GM12878 (cell line): Measurements from ENCODE around the gene CCDC88C. TPM values are rescaled to one million over a fixed set of nuclear protein-coding genes. Genes with fewer than 3 reads are reported as not detected.

Source experiments
- CHD1 ChIP-seq: IDR thresholded peaks from 2 replicates; pipeline ENCODE4 v1.6.1; 2012; ENCODE audit warnings: low read depth, low read length, improper control_type of control experiment
- EED ChIP-seq: sonication (generic); IDR thresholded peaks from 2 replicates; pipeline ENCODE4 v1.6.1; 2016; ENCODE audit warnings: antibody characterized with exemption, low read depth
- ELK1 ChIP-seq: IDR thresholded peaks from 2 replicates; pipeline ENCODE4 v1.6.1; 2012; ENCODE audit warnings: low read depth, low read length, improper control_type of control experiment
- EP300 ChIP-seq, 2 experiments: fragments of 150-350 bp in 1 of 2; IDR thresholded peaks; 2 replicates each; pipeline ENCODE4 v1.6.1; 2011 to 2012; ENCODE audit warnings: low read depth in 2 of 2, low read length in 2 of 2, borderline replicate concordance in 1 of 2, improper control_type of control experiment in 1 of 2, inconsistent platforms in 1 of 2; ENCODE audit not compliant: control insufficient read depth in 1 of 2
- FOXK2 ChIP-seq: fragments of 450-650 bp; IDR thresholded peaks from 2 replicates; pipeline ENCODE4 v1.6.1; 2017; ENCODE audit warnings: mild to moderate bottlenecking, moderate library complexity
- FOXM1 ChIP-seq: IDR thresholded peaks from 2 replicates; pipeline ENCODE4 v1.6.1; 2012; ENCODE audit warnings: low read depth, mild to moderate bottlenecking, inconsistent platforms, low read length, moderate library complexity
- HDAC2 ChIP-seq: fragments of 200-600 bp; sonication (generic); IDR thresholded peaks from 2 replicates; pipeline ENCODE4 v1.6.1; 2017
- IRF5 ChIP-seq: fragments of 450-650 bp; IDR thresholded peaks from 2 replicates; pipeline ENCODE4 v1.6.1; 2017; ENCODE audit warnings: borderline replicate concordance
- KAT2A ChIP-seq: conservative IDR thresholded peaks from 2 replicates; pipeline ENCODE4 v1.6.1; 2011; ENCODE audit warnings: low read depth, low read length; ENCODE audit not compliant: control insufficient read depth
- MEF2A ChIP-seq: IDR thresholded peaks from 2 replicates; pipeline ENCODE4 v1.6.1; 2011; ENCODE audit warnings: low read depth, mild to moderate bottlenecking, low read length, moderate library complexity; ENCODE audit not compliant: insufficient read depth
- NFIC ChIP-seq: IDR thresholded peaks from 2 replicates; pipeline ENCODE4 v1.6.1; 2012; ENCODE audit warnings: low read depth, mild to moderate bottlenecking, inconsistent platforms, low read length, moderate library complexity
- NR2C2 ChIP-seq: IDR thresholded peaks from 2 replicates; pipeline ENCODE4 v1.6.1; 2011; ENCODE audit warnings: borderline replicate concordance, low read depth; ENCODE audit not compliant: control insufficient read depth, insufficient read length
- POLR2A ChIP-seq: IDR thresholded peaks from 2 replicates; pipeline ENCODE4 v1.6.1; 2011; ENCODE audit warnings: low read depth, mild to moderate bottlenecking, low read length
- POLR2AphosphoS2 ChIP-seq: IDR thresholded peaks from 2 replicates; pipeline ENCODE4 v1.6.1; 2011; ENCODE audit warnings: low read depth, mild to moderate bottlenecking, low read length, improper control_type of control experiment, moderate library complexity
- POU2F2 ChIP-seq: IDR thresholded peaks from 3 replicates; pipeline ENCODE4 v1.6.1; 2011; ENCODE audit warnings: low read depth, mild to moderate bottlenecking, low read length, borderline replicate concordance
- RAD51 ChIP-seq: fragments of 450-650 bp; IDR thresholded peaks from 2 replicates; pipeline ENCODE4 v1.6.1; 2016; ENCODE audit warnings: moderate library complexity, mild to moderate bottlenecking, inconsistent platforms
- SUPT20H ChIP-seq: IDR thresholded peaks from 2 replicates; pipeline ENCODE4 v1.6.1; 2011; ENCODE audit warnings: low read depth, mild to moderate bottlenecking, low read length, moderate library complexity, borderline replicate concordance; ENCODE audit not compliant: control insufficient read depth
- polyA plus RNA-seq, 11 experiments: library from polyadenylated mRNA; depleted of rRNA in 4 of 11; unstranded in 6 of 11; stranded (reverse) in 5 of 11; fragments of >200 nt; fragmentation: Nextera tagmentation in 4 of 11; fragmentation: Illumina TruSeq in 1 of 11; extraction: Ambion mirVana in 4 of 11; extraction: Trizol in 1 of 11; gene quantifications; 1 replicate in 1 of 11; 2 replicates in 10 of 11; pipeline versions ENCODE4 v1.2.1 to v1.2.3, GENCODE V29; 2011 to 2016; ENCODE audit warnings: inconsistent platforms in 2 of 11, missing spikeins in 2 of 11, low read depth in 1 of 11
- total RNA-seq, 4 experiments: library from RNA; depleted of rRNA in 3 of 4; stranded (reverse); fragments of >200 nt in 3 of 4; fragmentation: Illumina TruSeq in 1 of 4; extraction: Trizol in 1 of 4; gene quantifications; 2 replicates each; pipeline versions ENCODE4 v1.2.1 to v1.2.3, GENCODE V29; 2013 to 2021
- TF ChIP-seq, protein P1 (sequence below): fragments of 450-650 bp; IDR thresholded peaks from 2 replicates; pipeline ENCODE4 v1.6.1; 2017; ENCODE audit warnings: mild to moderate bottlenecking
- TF ChIP-seq, protein P2 (sequence below): IDR thresholded peaks from 2 replicates; pipeline ENCODE4 v1.6.1; 2011; ENCODE audit warnings: low read depth, mild to moderate bottlenecking, low read length, moderate library complexity, borderline replicate concordance; ENCODE audit errors: extremely low read depth
- TF ChIP-seq, protein P3 (sequence below): fragments of 450-650 bp; IDR thresholded peaks from 2 replicates; pipeline ENCODE4 v1.6.1; 2018; ENCODE audit warnings: borderline replicate concordance, mild to moderate bottlenecking; ENCODE audit not compliant: partially characterized antibody

The CCDC88C gene
- total and polyA plus RNA-seq, 10 of the 15 experiments (the other 5 are each of a cell fraction or from before 2014, with no cell fraction given) = 4.0 to 79.6 (median 36.6) TPM

DNA sequence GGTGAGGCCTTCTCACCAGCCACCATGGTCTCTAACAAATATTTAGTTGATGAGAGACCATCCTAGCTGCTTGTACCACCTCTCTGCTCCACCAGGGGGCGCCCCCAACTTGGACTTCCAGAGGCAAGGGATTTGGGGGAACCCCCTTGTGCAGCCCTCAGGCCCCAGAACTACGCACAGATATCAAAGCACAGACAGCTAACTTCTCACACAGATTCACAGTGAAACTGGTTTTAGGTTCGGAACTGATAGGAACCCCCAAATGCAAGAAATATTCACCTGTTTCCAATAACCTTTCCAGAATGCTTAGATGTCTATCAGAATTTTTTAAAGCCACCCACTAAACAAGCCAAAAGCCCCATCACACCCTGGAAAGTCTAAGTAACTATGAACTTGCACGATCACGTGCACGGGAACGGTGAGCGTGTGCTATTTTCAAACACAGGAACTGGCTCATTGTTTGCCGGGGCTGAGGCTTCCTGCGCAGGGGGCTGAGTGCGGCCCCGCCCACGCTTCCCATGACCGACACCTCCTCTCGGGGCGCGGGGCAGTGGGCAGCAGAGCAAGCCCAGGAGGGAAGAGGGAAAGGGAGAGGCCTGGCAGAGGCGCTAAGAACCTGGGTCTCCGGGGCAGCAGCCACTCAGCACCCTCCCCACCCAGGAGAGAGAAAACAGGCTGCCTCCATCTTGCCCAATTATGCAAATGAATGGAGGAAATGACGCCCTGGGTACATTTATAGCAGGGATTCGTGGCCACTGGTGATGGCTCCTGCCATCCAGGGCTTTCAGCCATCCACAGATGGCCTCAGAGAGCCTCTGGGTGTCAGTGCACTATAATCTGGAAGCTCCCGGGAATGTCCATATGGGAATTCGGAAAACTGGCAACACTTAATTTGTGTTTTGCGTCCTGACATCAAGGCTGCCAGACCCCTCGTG, 93.7 kb downstream of the CCDC88C start (continued):
- TF ChIP-seq IRF5 = no peak
- TF ChIP-seq, protein P1, sequence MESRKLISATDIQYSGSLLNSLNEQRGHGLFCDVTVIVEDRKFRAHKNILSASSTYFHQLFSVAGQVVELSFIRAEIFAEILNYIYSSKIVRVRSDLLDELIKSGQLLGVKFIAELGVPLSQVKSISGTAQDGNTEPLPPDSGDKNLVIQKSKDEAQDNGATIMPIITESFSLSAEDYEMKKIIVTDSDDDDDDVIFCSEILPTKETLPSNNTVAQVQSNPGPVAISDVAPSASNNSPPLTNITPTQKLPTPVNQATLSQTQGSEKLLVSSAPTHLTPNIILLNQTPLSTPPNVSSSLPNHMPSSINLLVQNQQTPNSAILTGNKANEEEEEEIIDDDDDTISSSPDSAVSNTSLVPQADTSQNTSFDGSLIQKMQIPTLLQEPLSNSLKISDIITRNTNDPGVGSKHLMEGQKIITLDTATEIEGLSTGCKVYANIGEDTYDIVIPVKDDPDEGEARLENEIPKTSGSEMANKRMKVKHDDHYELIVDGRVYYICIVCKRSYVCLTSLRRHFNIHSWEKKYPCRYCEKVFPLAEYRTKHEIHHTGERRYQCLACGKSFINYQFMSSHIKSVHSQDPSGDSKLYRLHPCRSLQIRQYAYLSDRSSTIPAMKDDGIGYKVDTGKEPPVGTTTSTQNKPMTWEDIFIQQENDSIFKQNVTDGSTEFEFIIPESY = no peak
- TF ChIP-seq POU2F2 = peak; percentile 99
- TF ChIP-seq NR2C2 = no peak
- TF ChIP-seq POLR2AphosphoS2 = no peak
- TF ChIP-seq FOXK2 = no peak
- TF ChIP-seq NFIC = peak; percentile 75
- TF ChIP-seq, protein P2, sequence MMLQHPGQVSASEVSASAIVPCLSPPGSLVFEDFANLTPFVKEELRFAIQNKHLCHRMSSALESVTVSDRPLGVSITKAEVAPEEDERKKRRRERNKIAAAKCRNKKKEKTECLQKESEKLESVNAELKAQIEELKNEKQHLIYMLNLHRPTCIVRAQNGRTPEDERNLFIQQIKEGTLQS = no peak; the same call in 1 of the 2 replicates
- TF ChIP-seq HDAC2 = no peak
- TF ChIP-seq POLR2A = peak; percentile 66
- peak; percentile 29 to 30; a peak in 2 of 4 replicates for TF ChIP-seq EP300 (IDR thresholded peaks at IDR 0.05; ENCODE audit: borderline replicate concordance in 1 of 2, control insufficient read depth in 1 of 2, low read depth in 2 of 2, low read length in 2 of 2)
- peak; percentile 79 for TF ChIP-seq FOXM1
- TF ChIP-seq KAT2A = no peak
- TF ChIP-seq CHD1 = no peak
- peak; percentile 77 for TF ChIP-seq EED
- no peak for TF ChIP-seq SUPT20H
- 0 out of 2 replicates have a peak, but pooled peaks have one; percentile 29 for TF ChIP-seq ELK1
- TF ChIP-seq, protein P3, sequence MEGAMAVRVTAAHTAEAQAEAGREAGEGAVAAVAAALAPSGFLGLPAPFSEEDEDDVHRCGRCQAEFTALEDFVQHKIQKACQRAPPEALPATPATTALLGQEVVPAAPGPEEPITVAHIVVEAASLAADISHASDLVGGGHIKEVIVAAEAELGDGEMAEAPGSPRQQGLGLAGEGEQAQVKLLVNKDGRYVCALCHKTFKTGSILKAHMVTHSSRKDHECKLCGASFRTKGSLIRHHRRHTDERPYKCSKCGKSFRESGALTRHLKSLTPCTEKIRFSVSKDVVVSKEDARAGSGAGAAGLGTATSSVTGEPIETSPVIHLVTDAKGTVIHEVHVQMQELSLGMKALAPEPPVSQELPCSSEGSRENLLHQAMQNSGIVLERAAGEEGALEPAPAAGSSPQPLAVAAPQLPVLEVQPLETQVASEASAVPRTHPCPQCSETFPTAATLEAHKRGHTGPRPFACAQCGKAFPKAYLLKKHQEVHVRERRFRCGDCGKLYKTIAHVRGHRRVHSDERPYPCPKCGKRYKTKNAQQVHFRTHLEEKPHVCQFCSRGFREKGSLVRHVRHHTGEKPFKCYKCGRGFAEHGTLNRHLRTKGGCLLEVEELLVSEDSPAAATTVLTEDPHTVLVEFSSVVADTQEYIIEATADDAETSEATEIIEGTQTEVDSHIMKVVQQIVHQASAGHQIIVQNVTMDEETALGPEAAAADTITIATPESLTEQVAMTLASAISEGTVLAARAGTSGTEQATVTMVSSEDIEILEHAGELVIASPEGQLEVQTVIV = no peak
- TF ChIP-seq RAD51 = peak; percentile 89
- TF ChIP-seq MEF2A = peak; percentile 76
